Endodermal cell (in vitro differentiated cells): Measurements from ENCODE around the gene VEGFA. TPM values are rescaled to one million over a fixed set of nuclear protein-coding genes. Genes with fewer than 3 reads are reported as not detected.

Experiments
- DNase-seq: peaks from one replicate; pipeline ENCODE4 v3.0.0-alpha.2; 2017
- H3K27ac ChIP-seq: 2 replicates; pipeline ENCODE4 v1.5.1; 2013; ENCODE audit warnings: mild to moderate bottlenecking, low read depth, low read length, moderate library complexity
- H3K27me3 ChIP-seq: 2 replicates; pipeline ENCODE4 v1.6.1; 2013; ENCODE audit warnings: mild to moderate bottlenecking, low read length, moderate library complexity; ENCODE audit not compliant: insufficient read depth, control insufficient read depth, poor library complexity, severe bottlenecking
- H3K36me3 ChIP-seq: 2 replicates; pipeline ENCODE4 v1.7.0; 2013; ENCODE audit warnings: mild to moderate bottlenecking, low read length, moderate library complexity; ENCODE audit not compliant: control insufficient read depth, insufficient read depth
- H3K4me1 ChIP-seq: one replicate; pipeline ENCODE4 v1.7.0; 2013; ENCODE audit warnings: low read length; ENCODE audit not compliant: control insufficient read depth, insufficient read depth
- H3K4me3 ChIP-seq: 2 replicates; pipeline ENCODE4 v1.5.1; 2013; ENCODE audit warnings: mild to moderate bottlenecking, low read length, moderate library complexity
- H3K9ac ChIP-seq: 2 replicates; pipeline ENCODE4 v1.6.1; 2013; ENCODE audit warnings: mild to moderate bottlenecking, low read length, moderate library complexity; ENCODE audit not compliant: poor library complexity, severe bottlenecking; ENCODE audit errors: extremely low read depth
- H3K9me3 ChIP-seq: 2 replicates; pipeline ENCODE4 v1.6.1; 2013; ENCODE audit warnings: mild to moderate bottlenecking, low read length, moderate library complexity; ENCODE audit not compliant: control insufficient read depth
- H3K27ac Mint-ChIP-seq: 2 replicates; pipeline ENCODE4 v1.8.0; 2020; ENCODE audit warnings: mixed read lengths
- H3K27me3 Mint-ChIP-seq: 2 replicates; pipeline ENCODE4 v1.8.0; 2021; ENCODE audit warnings: mild to moderate bottlenecking, mixed read lengths; ENCODE audit not compliant: insufficient read depth
- H3K36me3 Mint-ChIP-seq: 2 replicates; pipeline ENCODE4 v1.8.0; 2020; ENCODE audit warnings: low read depth, mixed read lengths
- H3K4me1 Mint-ChIP-seq: 2 replicates; pipeline ENCODE4 v1.8.0; 2020; ENCODE audit warnings: mixed read lengths
- H3K4me3 Mint-ChIP-seq: 2 replicates; pipeline ENCODE4 v1.8.0; 2020; ENCODE audit warnings: mild to moderate bottlenecking, moderate library complexity, mixed read lengths
- H3K9me3 Mint-ChIP-seq: 2 replicates; pipeline ENCODE4 v1.8.0; 2020; ENCODE audit warnings: mild to moderate bottlenecking, mixed read lengths
- WGBS, 2 experiments: methylation state at CpG; one replicate each; pipeline versions ENCODE4 v1.1.5 to v1.1.7; 2013; ENCODE audit warnings: missing lambda C conversion rate in 2 of 2, mixed read lengths in 1 of 2; ENCODE audit not compliant: insufficient coverage in 1 of 2, insufficient read length in 1 of 2; 5-methylcytosine and 5-hydroxymethylcytosine counted together
- total RNA-seq, 2 donors: library from RNA; stranded (reverse); fragmentation: NEBNext Ultra II Directional in 1 of 2; extraction: Animal tissue kit (Norgen Biotek cat#: 25700) in 1 of 2; gene quantifications; 2 replicates in 1 of 2; 3 replicates in 1 of 2; pipeline ENCODE4 v1.2.1, GENCODE V29; 2021
- TF ChIP-seq, protein P1 (sequence below): fragments of 200-600 bp; sonication (generic); conservative IDR thresholded peaks from 2 replicates; pipeline ENCODE4 v1.5.0; 2021; ENCODE audit warnings: antibody characterized with exemption, mild to moderate bottlenecking

Gene VEGFA
- total RNA-seq, 2 donors from 2014 or later, result 163 to 254 TPM

DNA sequence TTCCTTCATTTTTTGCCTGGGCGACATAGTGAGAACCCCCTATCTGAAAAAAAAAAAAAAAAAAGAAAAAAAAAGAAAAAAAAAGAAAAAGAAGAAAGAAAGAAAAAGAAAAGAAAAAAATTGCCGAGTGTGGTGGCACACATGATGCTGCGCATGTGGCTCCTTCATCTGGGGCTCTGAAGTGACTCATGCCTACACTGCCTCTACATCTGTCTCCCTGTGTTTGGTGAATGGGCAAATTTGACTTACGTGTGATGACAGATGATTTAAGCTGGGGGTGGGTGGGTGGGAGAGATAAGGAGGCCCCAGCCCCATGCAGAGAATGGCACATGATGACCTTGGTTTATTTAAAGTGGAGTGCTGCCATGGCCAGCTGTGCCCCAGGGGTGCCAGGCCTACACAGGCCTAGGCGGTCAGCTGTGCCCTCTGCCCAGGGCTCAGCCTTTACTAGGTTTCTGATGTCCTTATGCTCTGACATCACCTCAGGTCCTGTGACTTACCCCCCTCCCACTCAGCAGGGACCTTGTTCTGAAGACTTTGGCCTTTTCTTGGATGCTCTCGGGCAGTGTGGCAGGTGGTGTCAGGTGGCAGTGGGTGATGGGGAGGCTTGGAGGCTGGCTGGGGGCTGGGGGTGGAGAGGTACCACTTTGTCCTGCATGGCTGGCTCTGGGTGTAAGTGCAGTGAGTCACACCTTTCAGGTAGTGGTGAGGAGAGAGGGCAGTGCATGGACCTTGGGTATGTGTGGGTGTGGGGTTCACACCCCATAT lies 41.1 kb downstream of the VEGFA start:
- peaks cover 40% of the 10 kb centered on the region for H3K4me1 Mint-ChIP-seq
- Histone ChIP-seq H3K4me3 (no peak overlapping the region), H3K27ac (no peak overlapping the region), H3K36me3 (no peaks in the 10 kb centered on the region), H3K9me3 (no peaks in the 10 kb centered on the region), H3K9ac (no peak overlapping the region), H3K27me3 (no peaks in the 10 kb centered on the region), H3K4me1 (peaks cover 24% of the 10 kb centered on the region)
- TF ChIP-seq, protein P1, sequence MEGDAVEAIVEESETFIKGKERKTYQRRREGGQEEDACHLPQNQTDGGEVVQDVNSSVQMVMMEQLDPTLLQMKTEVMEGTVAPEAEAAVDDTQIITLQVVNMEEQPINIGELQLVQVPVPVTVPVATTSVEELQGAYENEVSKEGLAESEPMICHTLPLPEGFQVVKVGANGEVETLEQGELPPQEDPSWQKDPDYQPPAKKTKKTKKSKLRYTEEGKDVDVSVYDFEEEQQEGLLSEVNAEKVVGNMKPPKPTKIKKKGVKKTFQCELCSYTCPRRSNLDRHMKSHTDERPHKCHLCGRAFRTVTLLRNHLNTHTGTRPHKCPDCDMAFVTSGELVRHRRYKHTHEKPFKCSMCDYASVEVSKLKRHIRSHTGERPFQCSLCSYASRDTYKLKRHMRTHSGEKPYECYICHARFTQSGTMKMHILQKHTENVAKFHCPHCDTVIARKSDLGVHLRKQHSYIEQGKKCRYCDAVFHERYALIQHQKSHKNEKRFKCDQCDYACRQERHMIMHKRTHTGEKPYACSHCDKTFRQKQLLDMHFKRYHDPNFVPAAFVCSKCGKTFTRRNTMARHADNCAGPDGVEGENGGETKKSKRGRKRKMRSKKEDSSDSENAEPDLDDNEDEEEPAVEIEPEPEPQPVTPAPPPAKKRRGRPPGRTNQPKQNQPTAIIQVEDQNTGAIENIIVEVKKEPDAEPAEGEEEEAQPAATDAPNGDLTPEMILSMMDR, result no peak
- WGBS, 2 experiments, result 93% methylated on average over 2 to 6 of the region's 6 CpGs
- H3K36me3 Mint-ChIP-seq, result no peaks in the 10 kb centered on the region
- H3K27me3 Mint-ChIP-seq, result no peaks in the 10 kb centered on the region
- H3K4me3 Mint-ChIP-seq, result no peak overlapping the region
- no peak overlapping the region for H3K27ac Mint-ChIP-seq
- H3K9me3 Mint-ChIP-seq, result no peaks in the 10 kb centered on the region
- no peak for DNase-seq

DNA sequence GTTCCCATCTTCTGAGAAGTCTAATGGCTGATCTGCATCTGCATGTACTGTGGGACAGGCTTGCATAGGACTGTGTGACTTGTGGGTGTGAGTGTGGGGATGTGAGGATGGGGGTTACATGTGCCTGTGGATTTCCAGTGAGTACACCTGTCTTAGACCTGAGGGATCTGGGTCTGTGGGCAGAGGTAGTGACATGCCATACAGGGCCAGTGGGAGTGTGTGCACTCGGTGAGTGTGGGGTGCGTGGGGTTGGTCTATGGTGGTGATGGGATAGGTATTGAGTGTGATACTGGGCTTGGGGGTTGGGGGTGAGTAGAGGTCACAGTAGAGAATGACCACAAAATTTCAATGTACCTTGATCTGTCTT lies 41.7 kb downstream of the VEGFA start:
- H3K36me3 ChIP-seq, result no peaks in the 10 kb centered on the region
- no peaks in the 10 kb centered on the region for H3K27me3 ChIP-seq
- 94% methylated on average over 2 of the region's 2 CpGs; no CpG with 5 or more reads in 1 of the 2 experiments for WGBS, 2 experiments
- peaks cover 34% of the 10 kb centered on the region for H3K4me1 Mint-ChIP-seq
- no peaks in the 10 kb centered on the region for H3K27me3 Mint-ChIP-seq
- no peak for DNase-seq
- no peak overlapping the region for H3K27ac Mint-ChIP-seq
- TF ChIP-seq, protein P1, result no peak
- no peak overlapping the region for H3K4me3 Mint-ChIP-seq
- no peak overlapping the region for H3K27ac ChIP-seq
- H3K4me3 ChIP-seq, result no peak overlapping the region
- H3K9ac ChIP-seq, result no peak overlapping the region
- H3K4me1 ChIP-seq, result peaks cover 19% of the 10 kb centered on the region
- no peaks in the 10 kb centered on the region for H3K9me3 Mint-ChIP-seq
- H3K9me3 ChIP-seq, result no peaks in the 10 kb centered on the region
- H3K36me3 Mint-ChIP-seq, result no peaks in the 10 kb centered on the region

DNA sequence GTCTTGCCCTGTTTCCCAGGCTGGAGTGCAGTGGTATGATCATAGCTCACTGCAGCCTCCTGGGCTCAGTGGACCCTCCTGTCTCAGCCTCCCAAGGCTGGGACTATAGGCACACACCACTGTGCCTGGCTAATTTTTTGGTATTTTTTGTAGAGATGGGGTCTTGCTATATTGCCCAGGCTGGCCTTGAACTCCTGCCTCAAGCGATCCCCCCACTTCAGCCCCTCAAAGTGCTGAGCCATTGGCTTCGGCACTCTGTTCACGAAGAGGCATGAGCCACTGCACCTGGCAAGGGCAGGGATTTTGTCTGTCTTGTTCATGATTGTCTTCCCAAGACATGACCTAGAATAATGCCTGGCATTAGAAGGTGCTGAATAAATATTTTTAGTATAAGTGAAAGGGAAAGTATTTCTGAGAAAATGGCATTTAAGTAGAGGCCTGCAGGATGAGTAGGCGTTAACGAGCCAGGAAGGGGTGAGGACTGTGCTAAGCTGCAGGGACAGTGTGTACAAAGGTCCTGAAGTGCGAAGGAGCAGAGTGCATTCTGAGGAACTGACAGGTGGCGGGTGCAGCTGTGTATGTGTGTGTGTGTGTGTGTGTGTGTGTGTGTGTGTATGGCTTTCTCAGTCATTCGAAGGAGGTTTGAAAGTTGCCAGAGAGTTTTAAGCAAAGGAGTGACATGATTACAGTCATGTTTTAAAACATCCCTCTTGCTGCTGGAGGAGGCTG lies 43.0 kb downstream of the VEGFA start:
- Histone ChIP-seq H3K9ac (no peak overlapping the region), H3K4me1 (peaks cover 9% of the 10 kb centered on the region), H3K27me3 (no peaks in the 10 kb centered on the region), H3K27ac (no peak overlapping the region), H3K4me3 (no peak overlapping the region), H3K9me3 (no peaks in the 10 kb centered on the region), H3K36me3 (no peaks in the 10 kb centered on the region)
- 77 to 81% methylated on average over 5 to 8 of the region's 8 CpGs for WGBS, 2 experiments
- no peaks in the 10 kb centered on the region for H3K36me3 Mint-ChIP-seq
- H3K9me3 Mint-ChIP-seq, result no peaks in the 10 kb centered on the region
- TF ChIP-seq, protein P1, result peak; percentile 8
- H3K4me1 Mint-ChIP-seq, result peaks cover 27% of the 10 kb centered on the region
- DNase-seq, result no peak
- no peaks in the 10 kb centered on the region for H3K27me3 Mint-ChIP-seq
- H3K27ac Mint-ChIP-seq, result no peak overlapping the region
- H3K4me3 Mint-ChIP-seq, result no peak overlapping the region
